GM18520 (cell line): ENCODE data around the gene DPP4.

Experiments used
- ATAC-seq: cut with Tn5 transposase; IDR thresholded peaks from one replicate; pipeline ENCODE4 v1.9.1; 2021; ENCODE audit not compliant: unreplicated experiment

The DPP4 gene

DNA sequence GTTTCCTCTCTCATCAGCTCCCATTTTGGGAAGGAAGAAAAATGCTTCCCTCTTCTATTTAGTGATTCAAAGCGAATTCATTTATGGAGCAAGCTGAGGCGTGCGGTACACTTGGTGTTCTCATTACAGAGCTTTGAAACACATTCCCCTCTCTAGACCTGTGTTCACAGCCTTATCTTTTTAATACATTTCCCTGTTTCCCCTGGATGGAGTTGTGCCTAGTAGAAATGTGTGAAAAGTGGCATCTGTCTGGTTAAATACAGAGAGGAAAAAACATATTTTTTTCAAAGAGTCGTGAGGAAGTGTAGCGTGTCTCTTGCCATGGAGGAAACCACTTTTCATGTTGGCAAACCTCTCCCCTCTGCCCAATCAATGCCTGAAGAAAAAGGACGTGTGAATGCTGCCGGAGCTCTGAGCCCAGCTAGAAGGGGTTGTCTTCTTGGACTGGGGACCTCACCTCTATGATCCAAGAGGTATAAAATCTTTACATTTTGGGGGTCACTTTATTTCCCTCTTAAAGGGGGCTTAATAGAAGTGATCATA is 52.4 kb downstream of the DPP4 start:
- no peak for ATAC-seq

DNA sequence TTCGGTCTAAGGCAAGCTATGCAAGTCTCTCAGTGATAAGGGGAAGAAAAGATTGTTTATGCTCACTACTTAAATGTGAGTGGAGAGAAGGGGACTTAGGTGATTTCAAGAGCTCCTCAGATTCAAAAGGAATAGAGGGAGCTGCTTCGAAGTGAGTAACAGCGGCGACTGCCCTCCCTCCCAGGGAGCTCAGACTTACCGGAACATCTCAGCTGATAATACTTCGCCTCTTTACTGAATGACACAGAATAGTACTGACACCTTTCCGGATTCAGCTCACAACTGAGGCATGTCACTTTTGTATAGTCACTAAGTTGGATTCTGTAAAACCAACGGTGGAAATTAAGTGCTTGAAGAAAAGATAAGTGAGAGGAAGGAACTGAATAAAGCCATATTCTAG is 55.5 kb downstream of the DPP4 start:
- ATAC-seq, result no peak

DNA sequence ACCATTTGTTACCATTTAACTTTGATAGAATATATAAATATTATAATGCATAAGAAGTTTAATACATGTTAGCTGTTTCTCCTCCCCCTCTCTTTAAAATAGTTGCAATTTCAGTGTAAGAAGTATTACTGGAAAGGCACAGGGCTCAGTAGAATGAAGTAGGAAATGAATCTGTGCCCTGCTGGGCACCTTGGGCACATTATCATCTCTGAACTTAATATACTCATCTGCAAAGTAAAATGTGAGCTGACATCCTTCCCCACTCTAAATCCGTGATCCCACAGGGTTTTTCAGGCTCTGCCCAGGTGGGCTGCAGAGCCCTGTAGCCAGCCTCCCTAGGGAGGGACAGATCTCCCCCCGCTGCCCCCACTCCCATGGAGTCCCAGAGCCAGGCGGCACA is 56.8 kb downstream of the DPP4 start:
- ATAC-seq, result no peak

GRCh38 chr2:162016080-162016479 is 57.9 kb downstream of the DPP4 start:
- ATAC-seq, result no peak

- no peak for ATAC-seq
Observed at GRCh38 chr2:162014751-162015150, 59.3 kb downstream of the DPP4 start.

DNA sequence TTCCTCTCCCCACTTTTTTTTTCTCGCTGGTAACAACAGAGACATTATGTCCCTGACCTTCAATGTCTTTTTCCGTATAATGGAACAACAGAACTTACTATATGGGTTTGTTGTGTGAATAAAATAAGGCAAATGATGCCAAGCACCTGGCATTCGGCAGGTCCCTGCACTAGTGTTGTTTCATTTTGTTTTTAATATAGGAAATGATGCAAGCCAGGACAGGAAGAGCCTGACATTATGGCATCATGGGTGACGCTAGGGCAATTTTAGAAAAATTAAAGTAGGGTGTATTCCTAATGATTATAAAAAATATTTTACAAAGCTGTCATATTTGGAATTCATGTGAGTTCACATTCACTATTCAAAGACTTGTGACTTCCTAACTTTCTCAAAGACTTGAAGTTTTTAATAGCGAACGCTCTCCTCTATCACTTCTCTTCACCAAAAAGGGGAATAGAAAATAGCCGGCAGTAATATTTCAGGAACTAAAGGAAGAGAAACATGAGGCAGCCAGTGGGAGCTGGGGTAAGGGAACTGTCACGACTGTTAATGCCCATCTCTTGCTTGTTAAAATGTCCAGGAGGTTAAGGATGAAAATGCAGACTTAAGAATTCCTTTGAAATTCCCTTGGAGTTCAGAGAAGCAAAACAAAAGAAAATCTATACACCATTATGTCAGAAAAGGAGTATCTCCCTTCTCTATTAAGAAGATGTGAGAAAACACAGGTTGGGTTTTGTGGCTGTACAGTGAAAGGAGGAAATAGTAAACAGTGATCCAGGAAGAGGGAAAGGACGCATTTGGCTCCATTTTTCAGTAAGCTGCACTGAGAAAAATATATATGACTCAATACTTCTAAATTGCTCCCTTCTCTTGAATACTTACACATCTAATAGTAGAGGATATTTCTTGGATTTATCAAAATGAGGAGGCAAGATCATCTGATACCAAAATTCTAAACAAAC is 60.2 kb downstream of the DPP4 start:
- no peak for ATAC-seq

- ATAC-seq, result no peak
Observed at GRCh38 chr2:162012565-162013058, 61.4 kb downstream of the DPP4 start.

GRCh38 chr2:162011706-162012564 is 62.1 kb downstream of the DPP4 start:
- no peak for ATAC-seq

GRCh38 chr2:162009543-162009942 is 64.5 kb downstream of the DPP4 start:
- ATAC-seq, result no peak

GRCh38 chr2:162007447-162008040 is 66.5 kb downstream of the DPP4 start:
- no peak for ATAC-seq

- ATAC-seq, result no peak
Observed at GRCh38 chr2:162006337-162006736, 67.7 kb downstream of the DPP4 start.

DNA sequence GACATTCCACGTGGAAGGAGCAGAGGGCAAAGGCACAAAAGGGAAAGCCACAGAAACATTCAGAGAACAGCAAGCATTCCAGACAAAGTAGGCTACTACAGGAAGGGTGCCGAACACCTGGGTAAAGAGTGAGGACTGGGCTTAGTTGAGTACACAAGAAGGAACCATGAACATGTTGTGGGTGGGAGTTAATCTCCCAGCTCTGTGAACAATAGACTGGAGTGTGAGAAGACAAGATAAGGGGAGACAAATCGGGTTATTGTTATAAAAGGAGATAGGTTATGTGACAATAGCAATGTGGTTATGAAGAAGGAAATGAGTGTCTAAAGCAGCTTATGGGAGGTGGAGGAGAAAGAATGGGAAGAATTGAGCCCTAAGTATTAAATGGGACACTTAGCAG is 70.0 kb downstream of the DPP4 start:
- no peak for ATAC-seq

DNA sequence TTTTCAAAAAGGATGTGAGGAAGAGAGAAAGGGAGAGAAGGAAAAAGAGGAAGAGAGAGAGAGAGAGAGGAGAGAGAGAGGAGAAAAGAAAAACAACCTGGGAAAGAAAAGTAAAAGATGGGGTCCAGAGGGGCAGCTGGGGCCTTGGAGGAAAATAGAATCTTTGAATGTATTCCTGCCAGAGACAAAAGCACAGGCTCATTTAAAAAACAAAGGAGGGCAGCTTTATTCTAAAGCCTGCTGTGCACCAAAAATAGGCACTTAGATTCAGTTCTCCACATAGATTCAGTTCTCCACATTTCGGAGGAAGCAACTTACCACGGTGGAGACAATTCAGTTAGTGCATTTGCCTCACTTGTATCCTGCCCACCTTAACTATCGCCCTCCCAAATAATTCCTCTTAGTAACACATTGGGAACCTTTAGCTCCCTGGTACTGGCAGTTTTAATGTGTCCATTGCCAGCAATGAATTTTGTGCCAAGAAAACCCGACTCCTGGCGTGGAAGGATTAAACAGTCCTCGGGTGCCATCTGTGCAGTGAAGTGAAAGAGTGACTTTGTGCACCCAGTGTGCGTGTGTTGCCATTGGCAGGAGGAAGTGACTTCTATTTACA is 71.3 kb downstream of the DPP4 start:
- no peak for ATAC-seq

DNA sequence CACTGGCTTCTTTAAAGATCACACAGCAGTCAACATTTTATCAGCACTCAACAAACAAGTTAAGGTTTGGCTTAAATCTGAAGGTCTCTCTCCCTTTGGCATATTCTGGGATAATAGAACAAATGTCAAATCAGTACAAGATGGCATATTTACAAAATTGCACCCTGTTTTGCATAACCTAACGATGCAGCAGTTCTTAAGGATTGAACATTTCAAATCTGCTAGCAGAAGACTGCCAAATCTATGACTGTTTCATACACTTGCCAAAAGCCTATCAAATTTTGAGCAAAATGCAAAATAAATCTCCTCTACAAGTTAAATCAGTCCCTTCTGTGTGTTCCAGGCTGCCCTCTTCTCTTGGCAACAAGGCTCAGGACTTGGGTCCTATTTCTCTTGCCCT is 73.6 kb downstream of the DPP4 start:
- no peak for ATAC-seq

DNA sequence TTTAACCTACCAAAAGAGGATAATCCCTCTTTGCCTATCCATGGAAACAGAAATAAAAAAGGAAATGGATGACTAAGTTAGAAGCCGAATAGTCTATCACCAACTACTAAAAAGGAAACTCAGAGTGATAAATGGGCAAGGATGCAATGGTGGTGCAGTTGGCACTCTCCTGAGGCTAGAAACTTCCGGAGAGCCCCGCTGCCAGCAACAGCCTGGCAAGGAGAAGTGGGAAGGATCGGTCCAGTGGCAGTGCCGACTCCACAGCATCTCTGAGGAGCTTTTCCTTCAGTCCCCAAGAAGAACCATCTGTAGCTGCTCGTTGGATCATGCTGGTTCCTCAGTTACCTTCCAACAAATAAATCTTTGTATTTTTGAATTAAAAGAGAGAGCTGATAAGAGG is 74.7 kb downstream of the DPP4 start:
- ATAC-seq, result no peak

DNA sequence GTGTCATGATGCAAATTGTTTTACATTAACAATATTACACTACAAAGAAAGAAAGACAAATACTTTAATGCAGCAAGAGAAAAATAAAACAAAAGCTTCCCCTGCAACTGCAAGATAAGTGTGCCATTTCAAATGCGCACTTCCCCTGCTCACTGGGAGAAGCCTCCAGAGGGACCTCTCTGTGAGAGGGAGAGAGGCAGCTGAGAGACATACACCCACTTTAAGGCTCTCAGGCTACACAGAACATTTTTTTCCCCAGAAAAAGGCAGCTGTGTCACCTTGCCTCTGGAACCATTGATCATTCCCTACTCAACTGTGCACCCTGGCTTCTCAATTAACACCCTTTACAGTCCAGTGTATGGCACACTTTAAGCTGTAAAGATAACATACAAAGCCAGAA is 75.2 kb downstream of the DPP4 start:
- ATAC-seq, result no peak

DNA sequence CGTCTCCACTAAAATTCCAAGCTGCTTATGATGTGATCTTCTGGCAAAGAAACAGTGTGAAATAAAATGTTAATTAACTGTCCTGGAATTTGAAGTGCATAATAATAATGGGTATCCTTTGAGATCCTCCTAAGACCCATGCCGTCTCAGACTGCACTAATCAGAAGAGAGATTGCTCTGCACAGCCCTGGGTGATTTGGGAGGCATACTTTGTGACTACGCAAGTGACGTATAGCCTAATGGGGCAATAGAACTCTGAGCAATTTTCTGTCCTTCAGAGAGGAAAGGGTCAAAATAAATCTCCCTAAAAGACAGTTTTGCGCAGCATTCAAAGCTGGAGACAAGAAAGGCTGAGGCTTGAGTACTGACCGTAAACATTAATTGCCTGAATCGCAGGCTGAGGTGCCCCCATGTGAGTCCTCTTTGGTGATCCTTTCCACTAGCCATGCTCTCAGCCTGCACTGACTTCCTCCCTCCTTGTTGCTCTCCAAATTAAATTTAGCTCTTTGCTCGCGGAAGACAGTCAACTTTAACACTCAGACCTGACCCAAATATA is 76.0 kb downstream of the DPP4 start:
- ATAC-seq, result no peak

- no peak for ATAC-seq
Observed at GRCh38 chr2:161995553-161996016, 78.4 kb downstream of the DPP4 start.

GRCh38 chr2:161994761-161995520 is 79.1 kb downstream of the DPP4 start:
- ATAC-seq, result no peak
